Nucleus accumbens (tissue), 56 donors: ENCODE measurements around the gene SLC4A11.

Experiments used
- DNase-seq, 56 donors: peaks; one replicate each; lab custom pipeline; 2025; lab: John Stamatoyannopoulos, UW

SLC4A11 gene

GRCh38 chr20:3180319-3180718 lies 58.7 kb downstream of the SLC4A11 start:
- DNase-seq, result no peak

- no peak for DNase-seq
These were observed 61.1 kb downstream of the SLC4A11 start for GRCh38 chr20:3177746-3178485.
